Measurements from ENCODE around the gene NHEJ1.

Gene NHEJ1

GRCh38 chr2:219123356-219124135, 37.1 kb downstream of the NHEJ1 start:
- no peak for DNase-seq (ENCODE audit: low read depth in 2 of 2)

GRCh38 chr2:219122202-219122980, 38.2 kb downstream of the NHEJ1 start:
- no peak for DNase-seq (ENCODE audit: low read depth in 2 of 2)

GRCh38 chr2:219120082-219120481, 40.5 kb downstream of the NHEJ1 start:
- DNase-seq (ENCODE audit: low read depth in 2 of 2) = no peak

- peak in 1 of 2 donors; percentile 34 for DNase-seq (ENCODE audit: low read depth in 2 of 2)
Measured at GRCh38 chr2:219119422-219120043, 41.1 kb downstream of the NHEJ1 start.

- DNase-seq (ENCODE audit: low read depth in 2 of 2) = no peak
Measured at GRCh38 chr2:219118504-219118903, 42.1 kb downstream of the NHEJ1 start.

GRCh38 chr2:219116776-219117646, 43.6 kb downstream of the NHEJ1 start:
- no peak for DNase-seq (ENCODE audit: low read depth in 2 of 2)

GRCh38 chr2:219112651-219113338, 47.8 kb downstream of the NHEJ1 start:
- no peak for DNase-seq (ENCODE audit: low read depth in 2 of 2)

- no peak for DNase-seq (ENCODE audit: low read depth in 2 of 2)
Measured at GRCh38 chr2:219112062-219112406, 48.6 kb downstream of the NHEJ1 start.

- DNase-seq (ENCODE audit: low read depth in 2 of 2) = no peak
Measured at GRCh38 chr2:219111375-219112061, 49.1 kb downstream of the NHEJ1 start.

- peak; percentile 43 to 44 for DNase-seq (ENCODE audit: low read depth in 2 of 2)
Measured at GRCh38 chr2:219109471-219109870, 51.1 kb downstream of the NHEJ1 start.

GRCh38 chr2:219107758-219108157, 52.9 kb downstream of the NHEJ1 start:
- no peak for DNase-seq (ENCODE audit: low read depth in 2 of 2)

GRCh38 chr2:219106251-219106650, 54.4 kb downstream of the NHEJ1 start:
- no peak for DNase-seq (ENCODE audit: low read depth in 2 of 2)

- DNase-seq (ENCODE audit: low read depth in 2 of 2) = no peak
Measured at GRCh38 chr2:219104107-219105035, 56.2 kb downstream of the NHEJ1 start.

- DNase-seq (ENCODE audit: low read depth in 2 of 2) = no peak
Measured at GRCh38 chr2:219099329-219099728, 61.3 kb downstream of the NHEJ1 start.

GRCh38 chr2:219095406-219095935, 65.1 kb downstream of the NHEJ1 start:
- no peak for DNase-seq (ENCODE audit: low read depth in 2 of 2)

- no peak for DNase-seq (ENCODE audit: low read depth in 2 of 2)
Measured at GRCh38 chr2:219094171-219094570, 66.4 kb downstream of the NHEJ1 start.

GRCh38 chr2:219090436-219091299, 69.9 kb downstream of the NHEJ1 start:
- no peak for DNase-seq (ENCODE audit: low read depth in 2 of 2)

- no peak for DNase-seq (ENCODE audit: low read depth in 2 of 2)
Measured at GRCh38 chr2:219089330-219089729, 71.3 kb downstream of the NHEJ1 start.

All from stimulated activated CD8-positive, alpha-beta memory T cell treated with anti-CD3 and anti-CD28 coated beads, Interleukin-15, amount 100 ng/mL, for 48 hours (primary cell).